Lower leg skin (tissue), 4 donors: ENCODE data around the gene CD79B. TPM values are rescaled to one million over a fixed set of nuclear protein-coding genes. Genes with fewer than 3 reads are reported as not detected.

Experiments
- DNase-seq, 2 donors: peaks; one replicate each; pipeline ENCODE4 v3.0.0-alpha.2; 2019; ENCODE audit warnings: low spot score in 2 of 2
- H3K4me3 ChIP-seq: fragments of 200-600 bp; sonication (generic); 2 replicates; pipeline ENCODE4 v1.5.1; 2017; ENCODE audit warnings: mild to moderate bottlenecking, low read depth; ENCODE audit not compliant: poor library complexity, severe bottlenecking
- CTCF ChIP-seq, 3 donors: fragments of 450-650 bp; IDR thresholded peaks; one replicate each; pipeline ENCODE4 v1.5.1; 2016; ENCODE audit warnings: antibody characterized with exemption in 3 of 3, mild to moderate bottlenecking in 3 of 3, moderate library complexity in 2 of 3
- POLR2A ChIP-seq, 2 donors: fragments of 450-650 bp; IDR thresholded peaks; one replicate each; pipeline ENCODE4 v1.6.1; 2016 to 2017; ENCODE audit warnings: antibody characterized with exemption in 2 of 2, mild to moderate bottlenecking in 1 of 2, moderate library complexity in 1 of 2
- WGBS, 2 donors: methylation state at CpG; one replicate each; pipeline ENCODE4 v1.1.5; 2018; 5-methylcytosine and 5-hydroxymethylcytosine counted together
- intact Hi-C: fragments of 100-400 bp; cut with DNase I; formaldehyde crosslinking; loops from one replicate; pipeline ENCODE4 v1.15.0; 2023; ENCODE audit warnings: low total_unique reads
- total RNA-seq, 4 donors: library from RNA; depleted of rRNA; stranded (reverse); fragments of >200 nt; gene quantifications; one replicate each; pipeline ENCODE4 v1.1.0, GENCODE V29; 2016

The CD79B gene
- total RNA-seq, 4 donors from 2014 or later = 0.72 to 5.8 (median 3.5) TPM

DNA sequence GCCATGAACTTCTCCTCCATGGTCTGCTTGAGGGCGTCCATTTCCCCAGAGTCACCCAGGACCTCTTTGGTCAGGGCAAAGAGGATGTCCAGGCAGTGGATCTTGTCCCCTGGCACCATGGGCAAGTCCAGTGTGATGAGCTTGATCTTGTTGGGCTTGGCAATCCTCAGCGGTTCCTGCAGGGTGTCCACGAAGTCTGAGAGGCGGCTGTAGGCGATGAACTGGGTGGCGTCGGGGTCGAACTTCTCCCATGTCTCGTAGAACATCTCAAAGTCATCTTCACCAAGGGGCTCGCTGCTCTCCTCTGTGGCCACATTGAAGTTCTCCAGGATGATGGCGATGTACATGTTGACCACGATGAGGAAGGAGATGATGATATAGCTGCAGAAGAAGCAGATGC lies 9.0 kb upstream of the CD79B start:
- 96% methylated on average over 11 to 12 of the region's 12 CpGs for WGBS, 2 donors
- intact Hi-C loops = no loop called here
- TF ChIP-seq CTCF (IDR thresholded peaks at IDR 0.05) (no peak), POLR2A (IDR thresholded peaks at IDR 0.05) (no peak)
- no peak overlapping the region for H3K4me3 ChIP-seq
- DNase-seq = no peak

DNA sequence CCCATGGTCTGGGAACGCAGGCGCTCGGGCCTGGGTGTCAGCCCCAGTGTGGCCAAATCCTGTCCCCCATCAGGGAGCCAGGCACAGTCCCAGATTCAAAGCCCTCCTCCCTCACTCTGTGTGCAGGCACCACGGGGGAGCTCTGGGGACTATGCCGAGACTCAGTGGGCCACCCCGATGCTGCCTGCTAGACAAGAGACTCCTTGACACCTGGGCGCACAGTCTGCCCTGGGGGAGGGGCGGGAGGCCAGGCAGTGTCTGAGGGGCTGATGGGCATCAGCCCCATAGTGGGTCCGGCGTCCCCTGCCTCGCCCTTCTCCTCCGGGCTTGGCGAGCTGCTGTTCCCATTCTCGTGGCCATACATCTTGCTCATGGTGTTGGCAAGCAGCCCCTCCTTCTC lies 8.5 kb upstream of the CD79B start:
- DNase-seq = no peak
- 93 to 95% methylated on average over 10 to 12 of the region's 14 CpGs for WGBS, 2 donors
- intact Hi-C loops = no loop called here
- no peak overlapping the region for H3K4me3 ChIP-seq
- TF ChIP-seq CTCF (IDR thresholded peaks at IDR 0.05) (no peak), POLR2A (IDR thresholded peaks at IDR 0.05) (no peak)

- intact Hi-C loops = no loop called here
- no peak for DNase-seq
- no peak overlapping the region for H3K4me3 ChIP-seq
- TF ChIP-seq POLR2A (IDR thresholded peaks at IDR 0.05) (no peak), CTCF (IDR thresholded peaks at IDR 0.05) (no peak)
- 80 to 86% methylated on average over 6 of the region's 6 CpGs for WGBS, 2 donors
These were observed 7.8 kb upstream of the CD79B start for GRCh38 chr17:63939884-63940283.

GRCh38 chr17:63939401-63939800 lies 7.3 kb upstream of the CD79B start:
- WGBS, 2 donors = 87 to 93% methylated on average over 9 of the region's 9 CpGs
- DNase-seq = no peak
- intact Hi-C loops = no loop called here

GRCh38 chr17:63937920-63938319 lies 5.8 kb upstream of the CD79B start:
- intact Hi-C loops = no loop called here
- H3K4me3 ChIP-seq = no peak overlapping the region
- DNase-seq = no peak
- 92 to 97% methylated on average over 4 of the region's 4 CpGs for WGBS, 2 donors
- TF ChIP-seq CTCF (IDR thresholded peaks at IDR 0.05) (no peak), POLR2A (IDR thresholded peaks at IDR 0.05) (no peak)

More at GRCh38 chr17:63939401-63939800, 7.3 kb upstream of the CD79B start:
- no peak overlapping the region for H3K4me3 ChIP-seq
- no peak for TF ChIP-seq CTCF (IDR thresholded peaks at IDR 0.05)
- no peak for TF ChIP-seq POLR2A (IDR thresholded peaks at IDR 0.05)

- no peak for DNase-seq
- 90 to 92% methylated on average over 6 of the region's 6 CpGs for WGBS, 2 donors
- H3K4me3 ChIP-seq = no peak overlapping the region
- intact Hi-C loops = no loop called here
- TF ChIP-seq POLR2A (IDR thresholded peaks at IDR 0.05) (no peak), CTCF (IDR thresholded peaks at IDR 0.05) (no peak)
These were observed 5.2 kb upstream of the CD79B start for GRCh38 chr17:63937319-63937718.
